Activated CD4-positive, alpha-beta T cell treated with anti-CD3 and anti-CD28 coated beads for 24 hours (primary cell): ENCODE results near the gene PPIL1.

Experiments
- DNase-seq, 2 donors: peaks; one replicate each; pipeline ENCODE4 v3.0.0-alpha.2; 2020; ENCODE audit warnings: low read depth in 2 of 2

Gene PPIL1

GRCh38 chr6:36834576-36835341, 39.8 kb downstream of the PPIL1 start:
- DNase-seq = no peak

- DNase-seq = no peak
Observed at GRCh38 chr6:36833182-36833789, 41.3 kb downstream of the PPIL1 start.

DNA sequence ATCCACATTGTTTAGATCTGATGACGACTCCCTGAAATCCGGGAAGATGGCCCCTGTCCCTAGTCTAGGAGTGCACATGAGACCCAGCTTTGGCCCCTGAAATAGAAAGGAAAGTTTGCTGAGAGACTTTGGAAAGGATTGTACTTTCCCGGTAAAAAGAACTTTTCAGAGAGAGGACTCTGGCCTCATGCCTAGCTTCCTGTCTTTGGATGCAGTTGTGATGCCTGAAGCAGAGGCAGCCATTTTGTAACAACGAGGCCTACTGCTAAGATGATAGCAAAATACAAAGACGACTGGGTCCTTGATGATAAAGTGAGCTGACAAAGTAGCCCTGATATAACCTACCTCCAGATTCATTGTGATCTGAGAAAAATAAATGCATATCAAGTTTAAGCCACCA, 42.3 kb downstream of the PPIL1 start:
- DNase-seq = no peak

- no peak for DNase-seq
Observed at GRCh38 chr6:36830577-36830976, 44.0 kb downstream of the PPIL1 start.

GRCh38 chr6:36829919-36830544, 44.6 kb downstream of the PPIL1 start:
- no peak for DNase-seq

DNA sequence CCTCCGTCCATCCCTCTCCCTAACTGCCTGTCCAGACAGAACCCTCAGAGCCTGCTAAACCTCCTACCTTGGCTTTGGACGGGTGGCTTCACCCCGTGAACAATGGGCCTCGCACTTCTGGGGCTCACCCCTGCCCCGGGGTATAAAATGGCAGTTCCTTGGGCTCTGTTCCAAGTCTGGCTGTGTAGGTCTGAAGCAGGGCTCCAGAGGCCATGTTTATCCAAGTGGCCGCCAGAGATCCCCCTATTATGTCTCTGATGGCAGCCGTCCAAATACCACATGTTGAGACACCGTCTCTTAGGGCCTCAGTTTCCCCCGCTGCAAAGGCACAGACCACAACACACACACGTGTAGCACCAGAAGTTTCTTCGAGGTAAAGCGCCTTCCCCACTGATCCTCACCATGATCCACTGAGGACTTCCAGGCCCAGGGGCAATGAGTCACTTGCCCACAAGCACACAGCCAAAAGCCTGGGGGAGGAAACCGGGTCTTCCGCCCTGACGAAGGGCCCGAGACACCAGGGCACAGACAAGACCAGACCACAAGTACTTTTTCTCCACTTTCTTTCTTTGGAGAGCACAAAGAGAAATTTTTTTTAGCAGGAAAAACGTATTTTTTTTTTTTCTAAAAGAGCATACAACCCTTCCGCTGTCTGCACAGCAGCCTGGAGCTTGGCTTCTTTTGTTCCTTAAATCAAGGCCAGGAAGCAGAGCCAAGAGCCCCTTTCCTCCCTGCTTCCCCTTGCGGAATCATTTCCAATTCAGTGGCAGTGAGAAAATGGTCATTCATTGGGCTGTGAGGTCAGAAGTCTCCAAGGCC, 47.1 kb downstream of the PPIL1 start:
- DNase-seq = no peak

DNA sequence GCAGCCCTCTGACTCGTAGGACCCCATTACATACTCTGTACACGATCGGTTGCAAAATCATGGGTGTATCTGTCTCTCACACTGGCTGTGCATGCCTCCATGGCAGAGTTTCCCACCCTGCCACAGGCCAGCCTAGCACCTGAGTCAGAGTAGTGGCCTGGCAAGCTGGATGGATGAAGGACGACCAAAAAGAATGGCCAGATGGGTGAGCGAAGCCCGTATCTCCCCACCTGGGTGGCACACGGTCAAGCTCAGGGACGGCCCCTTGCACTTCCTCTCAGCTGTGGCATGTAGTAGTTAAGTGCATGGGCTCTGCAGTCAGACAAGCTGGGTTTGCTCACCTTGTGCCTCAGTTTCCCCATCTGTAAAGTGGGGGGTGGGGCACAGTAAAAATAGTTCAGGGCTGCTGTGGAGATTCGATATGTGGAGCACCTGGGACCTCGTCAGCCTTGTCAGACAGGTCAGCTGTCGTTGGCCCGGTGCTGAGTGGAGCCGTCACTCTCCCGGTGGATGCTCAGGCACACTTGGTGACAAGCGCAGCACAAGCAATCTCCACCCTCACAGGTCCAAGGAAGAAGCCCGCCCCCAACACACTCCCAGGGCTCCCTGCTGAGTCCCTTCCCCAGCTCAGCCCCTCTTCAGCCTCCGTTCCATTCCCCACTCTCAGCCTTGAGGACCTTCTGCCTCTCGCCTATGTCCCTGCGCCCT, 47.9 kb downstream of the PPIL1 start:
- no peak for DNase-seq

DNA sequence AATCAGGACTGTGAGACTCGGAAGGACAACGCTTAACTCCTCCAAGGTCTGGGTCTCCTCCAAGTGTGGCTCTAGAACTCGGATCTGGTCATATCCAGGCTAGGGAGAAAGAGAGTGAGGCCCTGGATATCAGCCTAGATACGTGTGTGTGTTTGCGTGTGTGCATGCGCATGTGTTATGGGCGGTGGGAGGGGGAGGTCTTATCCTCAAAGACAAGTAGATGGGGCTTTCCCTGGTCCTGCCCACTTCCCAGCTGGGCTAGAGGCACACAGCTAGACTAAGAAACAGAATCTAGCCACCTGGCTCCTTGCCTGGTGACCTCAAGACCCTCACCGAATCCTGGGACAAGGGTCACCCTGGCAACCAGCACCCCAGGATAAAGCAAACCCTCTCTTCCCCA, 48.6 kb downstream of the PPIL1 start:
- no peak for DNase-seq

DNA sequence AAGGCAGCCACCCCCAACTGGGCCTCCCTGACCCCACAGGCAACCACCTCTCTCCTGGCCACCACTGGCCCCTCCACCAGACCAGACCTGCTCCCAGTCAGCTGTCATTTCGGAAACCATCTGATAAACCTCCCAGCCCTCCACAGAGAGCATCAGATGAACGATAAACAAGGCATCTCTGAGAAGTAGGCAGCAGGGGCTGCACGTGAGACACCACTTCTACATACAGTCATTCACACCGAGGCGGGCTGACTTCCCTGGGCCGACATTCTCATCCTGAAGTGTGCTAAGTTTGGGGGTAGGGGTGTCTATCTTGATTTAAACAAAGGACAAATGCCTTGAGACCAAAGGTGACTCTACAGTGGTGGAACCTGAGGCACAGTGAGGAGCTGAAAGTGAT, 49.2 kb downstream of the PPIL1 start:
- DNase-seq = no peak

DNA sequence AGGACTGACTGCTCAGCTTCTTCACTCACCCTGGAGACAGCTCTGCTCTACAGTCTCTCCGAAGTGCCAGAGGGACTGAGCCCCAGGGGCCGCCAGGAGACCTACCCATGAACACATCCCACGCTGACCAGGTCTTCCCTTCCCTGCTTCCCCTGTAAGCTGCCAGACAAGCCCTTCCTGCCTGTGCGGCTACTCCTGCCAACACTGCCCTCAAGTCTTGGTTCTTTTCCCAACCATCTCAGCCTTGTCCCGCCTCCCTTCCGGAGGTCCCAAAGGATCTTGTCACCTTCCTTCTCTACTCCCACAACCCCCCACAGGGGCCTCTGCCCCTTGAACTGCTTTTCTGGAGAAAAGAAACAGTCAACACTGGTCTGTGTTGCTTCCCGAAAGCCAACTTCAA, 50.4 kb downstream of the PPIL1 start:
- no peak for DNase-seq

- no peak for DNase-seq
Observed at GRCh38 chr6:36823421-36824096, 51.0 kb downstream of the PPIL1 start.

DNA sequence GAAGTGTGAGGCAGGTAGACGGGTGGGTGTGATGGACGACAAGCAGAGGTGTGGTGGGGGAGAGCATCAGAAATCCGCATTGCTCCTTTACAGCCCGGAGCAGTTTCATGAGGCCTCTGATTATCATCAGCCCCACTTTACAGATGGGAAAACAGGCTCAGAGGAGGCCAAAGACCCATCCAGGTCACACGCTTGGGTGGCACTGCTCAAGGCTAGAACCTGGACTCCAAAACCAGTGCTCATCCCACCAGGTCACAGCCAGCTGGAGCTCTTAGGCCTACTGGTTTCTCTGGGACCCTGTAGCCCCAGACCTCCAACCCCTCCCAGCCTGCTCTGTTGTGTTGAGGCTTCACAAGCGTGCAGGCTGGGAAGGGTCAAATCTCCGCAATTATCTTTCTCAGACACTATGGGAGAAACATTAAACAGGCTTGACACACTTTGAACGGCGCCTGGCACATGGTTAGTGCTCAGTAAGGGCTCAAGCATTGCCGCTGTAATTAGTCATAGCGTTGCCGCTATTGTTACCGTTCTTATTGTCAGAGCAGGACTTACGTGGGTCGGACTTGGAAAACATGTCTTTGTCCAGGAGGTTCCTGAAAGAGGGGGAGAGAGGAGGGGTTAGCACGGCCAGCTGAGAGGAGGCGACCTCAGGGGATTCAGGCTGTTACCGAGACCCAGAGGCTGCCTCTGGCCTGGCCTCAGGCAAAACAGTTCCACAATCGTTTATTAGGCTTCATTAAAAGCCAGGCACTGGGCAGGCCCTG, 51.9 kb downstream of the PPIL1 start:
- no peak for DNase-seq

DNA sequence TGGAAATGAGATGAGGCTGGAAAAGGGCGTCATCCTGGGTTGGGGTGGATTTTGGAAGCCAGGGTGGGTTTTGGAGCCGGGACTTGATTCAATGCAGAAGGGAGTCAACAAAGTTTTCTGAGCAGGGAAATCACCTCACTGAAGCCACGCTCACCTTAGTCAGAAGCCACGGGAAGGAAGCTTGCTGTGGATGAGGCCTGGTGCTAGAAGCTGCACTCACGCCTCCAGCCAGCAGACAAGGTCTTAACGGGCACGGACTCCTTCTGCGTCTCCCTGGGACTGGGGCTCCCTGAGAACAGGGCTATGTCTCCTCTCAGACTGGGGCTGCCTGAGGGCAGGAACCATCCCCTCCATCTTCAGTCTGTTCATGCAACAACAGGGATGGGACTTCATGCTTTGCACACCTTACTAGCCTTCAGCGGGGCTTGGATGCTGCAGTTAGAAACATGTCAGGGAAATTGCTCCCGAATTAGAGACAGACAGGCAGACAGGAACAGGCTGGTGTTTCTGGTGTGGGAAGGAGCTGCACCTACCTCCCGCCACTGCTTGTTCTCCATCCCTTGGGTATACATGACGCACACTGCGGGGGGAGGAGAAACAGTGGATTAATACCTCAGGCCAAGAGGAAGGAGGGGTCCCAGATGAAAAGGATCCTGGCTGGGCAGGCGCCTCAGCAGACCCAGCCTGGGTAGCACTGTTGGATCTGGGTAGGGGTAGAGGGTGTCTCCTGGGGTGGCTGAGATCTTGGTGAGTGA, 52.8 kb downstream of the PPIL1 start:
- no peak for DNase-seq

DNA sequence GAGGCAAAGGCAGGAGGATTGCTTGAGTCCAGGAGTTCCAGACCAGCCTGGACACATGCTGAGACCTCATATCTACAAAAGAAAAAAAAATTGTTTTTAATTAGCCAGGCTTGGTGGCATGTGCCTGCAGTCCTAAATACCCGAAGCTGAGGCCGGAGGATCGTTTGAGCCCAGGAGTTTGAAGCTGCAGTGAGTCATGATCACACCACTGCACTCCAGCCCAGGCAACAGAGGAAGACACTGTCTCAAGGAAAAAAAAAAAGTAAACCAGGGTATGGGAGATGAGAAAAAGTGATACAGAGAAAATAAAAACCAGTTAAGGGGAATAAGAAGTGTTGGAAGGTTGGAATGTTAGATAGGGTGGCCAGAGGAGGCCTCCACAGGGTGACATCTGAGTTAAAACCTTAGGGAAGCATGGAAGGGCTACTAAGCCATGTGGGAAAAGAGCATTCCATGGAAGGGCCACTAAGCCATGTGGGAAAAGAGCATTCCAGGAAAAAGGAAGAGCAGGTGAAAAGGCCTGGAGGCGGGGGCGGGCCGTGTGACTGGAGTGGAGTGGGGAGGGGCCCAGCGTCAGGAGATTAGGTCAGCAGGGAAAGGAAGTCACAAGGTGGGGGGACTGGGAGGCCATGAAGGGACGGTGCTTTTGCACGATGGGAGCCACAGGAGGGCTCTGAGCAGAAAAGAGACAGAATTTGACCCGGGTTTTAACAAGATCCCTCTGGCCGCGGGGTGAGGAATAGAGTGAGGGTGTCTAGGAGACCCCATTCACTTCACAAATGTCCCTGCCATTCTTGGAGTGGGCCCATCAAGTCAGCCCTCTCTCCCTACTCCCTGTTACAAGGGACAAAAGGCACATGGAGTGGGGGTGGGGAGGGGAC, 53.7 kb downstream of the PPIL1 start:
- no peak for DNase-seq

DNA sequence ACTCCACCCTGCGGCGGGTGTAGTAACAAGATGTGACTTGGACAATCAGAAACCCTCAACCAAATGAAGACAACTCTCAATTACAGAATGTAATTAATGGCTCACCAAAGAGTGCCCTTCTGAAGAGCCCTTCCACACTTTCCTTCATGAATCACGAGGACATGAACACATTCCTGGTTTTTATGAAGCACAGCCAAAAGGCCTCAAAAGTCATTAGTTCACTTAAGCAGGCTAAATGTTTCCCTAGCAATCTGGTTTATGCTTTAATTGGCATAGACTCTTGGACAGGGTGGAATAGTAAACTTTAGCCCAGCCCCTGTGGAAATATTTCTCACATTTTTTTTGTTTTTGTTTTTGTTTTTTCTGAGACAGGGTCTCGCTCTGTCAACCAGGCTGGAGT, 55.8 kb downstream of the PPIL1 start:
- DNase-seq = no peak

DNA sequence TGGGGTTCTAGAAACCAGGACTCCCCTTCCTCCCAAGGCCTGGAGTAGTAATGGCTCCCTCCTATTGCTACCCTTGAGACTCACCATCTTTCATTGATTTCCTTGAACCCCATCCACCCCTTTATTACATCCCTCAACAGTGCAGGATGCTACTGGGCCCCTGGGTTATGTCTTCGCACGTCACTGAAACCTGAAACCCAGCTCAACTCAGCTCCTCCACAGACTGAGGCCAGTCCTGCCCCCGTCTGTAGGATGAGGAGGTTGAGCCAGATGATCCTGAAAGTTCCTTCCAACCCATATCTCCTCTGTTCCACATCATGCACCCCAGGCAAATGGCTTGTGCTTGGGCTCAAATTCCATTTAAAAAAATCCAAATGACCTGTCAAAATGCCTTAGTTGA, 56.8 kb downstream of the PPIL1 start:
- DNase-seq = no peak

GRCh38 chr6:36817176-36817817, 57.3 kb downstream of the PPIL1 start:
- DNase-seq = no peak
